Measurements from ENCODE around the gene BTBD9.

The BTBD9 gene

DNA sequence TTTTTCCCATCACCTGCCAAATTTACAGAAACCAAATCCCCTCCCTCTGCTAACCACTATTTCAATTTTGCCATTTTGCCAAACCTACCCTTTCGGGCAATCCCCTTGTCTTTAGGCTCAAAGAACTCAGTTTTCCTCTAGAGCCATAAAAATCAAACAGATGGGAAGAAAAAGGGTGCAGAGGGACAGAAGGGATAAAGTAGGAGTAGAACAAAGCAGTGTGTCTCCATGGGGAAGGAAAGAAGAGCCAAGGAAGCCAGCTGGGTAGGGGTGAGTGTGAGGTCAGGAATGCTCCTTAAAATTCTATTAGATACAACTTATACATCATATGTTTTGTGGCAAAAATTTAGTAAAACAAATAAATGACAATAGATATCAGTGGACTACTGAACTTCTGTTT lies 316.5 kb downstream of the BTBD9 start:
- no peak for DNase-seq

GRCh38 chr6:38322138-38322537 lies 317.6 kb downstream of the BTBD9 start:
- no peak for DNase-seq

DNA sequence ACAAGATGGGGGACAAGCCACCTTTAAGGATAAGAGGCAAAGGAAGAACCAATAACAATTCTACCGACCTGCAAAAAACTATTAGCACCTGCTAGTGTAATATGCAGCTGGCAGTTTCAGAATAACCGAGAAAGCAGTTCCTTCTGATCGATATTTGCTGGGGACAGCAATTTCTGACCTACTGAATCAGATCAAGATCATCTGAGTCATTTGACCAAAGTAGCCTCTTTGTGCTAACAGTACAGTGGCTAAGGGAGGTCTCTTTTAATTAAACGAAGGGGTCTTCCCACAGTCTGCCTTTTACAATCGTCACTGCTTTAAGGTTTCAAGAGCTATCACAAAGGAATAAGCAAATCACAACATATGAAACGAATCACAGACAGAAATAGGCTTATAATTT lies 318.9 kb downstream of the BTBD9 start:
- no peak for DNase-seq

GRCh38 chr6:38320358-38320757 lies 319.4 kb downstream of the BTBD9 start:
- DNase-seq, result no peak

DNA sequence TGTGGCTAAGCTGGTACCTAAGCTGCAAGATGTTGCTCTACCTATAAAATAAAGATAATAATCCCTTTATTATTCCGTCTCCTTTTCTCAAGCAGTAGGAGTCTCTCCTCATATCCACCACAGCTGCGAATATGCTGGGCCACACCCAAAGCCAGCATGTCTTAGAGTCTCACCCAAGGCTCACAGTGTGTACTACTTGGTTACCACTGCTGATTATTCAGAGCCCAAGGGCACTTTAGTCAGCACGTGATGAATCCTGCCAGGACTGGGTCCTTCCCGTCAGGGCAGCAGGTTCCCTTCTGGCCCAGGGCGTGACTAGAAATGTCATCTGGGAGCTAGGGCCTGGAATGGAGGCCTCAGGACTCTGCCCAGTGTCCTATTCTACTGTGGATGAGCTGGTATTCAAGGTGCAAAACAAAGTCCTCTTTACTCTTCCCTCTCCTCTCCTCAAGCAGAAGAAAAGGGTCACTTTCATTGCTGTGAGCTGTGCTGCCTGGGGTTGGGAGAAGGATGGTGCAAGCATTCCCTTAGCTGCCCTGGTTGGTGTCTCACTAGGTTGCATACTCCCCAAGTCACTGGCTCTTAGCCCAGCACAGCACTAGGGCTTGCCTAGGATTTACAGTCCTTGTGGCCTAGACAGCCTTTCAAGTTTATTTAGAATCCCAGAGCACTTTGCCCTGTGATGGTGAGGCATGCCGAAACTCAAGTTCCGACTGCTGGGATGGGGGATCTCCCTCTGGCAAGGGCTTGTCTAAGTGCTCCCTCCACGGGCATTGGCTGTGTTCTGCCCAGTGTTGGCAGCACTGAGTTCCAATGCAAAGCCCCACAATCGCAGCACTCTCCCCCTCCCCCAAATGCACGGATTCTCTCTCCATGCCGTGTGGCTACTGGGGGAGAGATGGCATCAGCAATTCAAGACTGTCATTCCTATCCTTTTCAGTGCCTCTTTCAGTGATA lies 320.2 kb downstream of the BTBD9 start:
- DNase-seq, result no peak

- DNase-seq, result no peak
Observed at GRCh38 chr6:38316099-38316868, 323.4 kb downstream of the BTBD9 start.

- no peak for DNase-seq
Observed at GRCh38 chr6:38311201-38311600, 328.5 kb downstream of the BTBD9 start.

GRCh38 chr6:38310061-38310460 lies 329.7 kb downstream of the BTBD9 start:
- DNase-seq, result no peak

GRCh38 chr6:38307740-38308139 lies 332.0 kb downstream of the BTBD9 start:
- no peak for DNase-seq

DNA sequence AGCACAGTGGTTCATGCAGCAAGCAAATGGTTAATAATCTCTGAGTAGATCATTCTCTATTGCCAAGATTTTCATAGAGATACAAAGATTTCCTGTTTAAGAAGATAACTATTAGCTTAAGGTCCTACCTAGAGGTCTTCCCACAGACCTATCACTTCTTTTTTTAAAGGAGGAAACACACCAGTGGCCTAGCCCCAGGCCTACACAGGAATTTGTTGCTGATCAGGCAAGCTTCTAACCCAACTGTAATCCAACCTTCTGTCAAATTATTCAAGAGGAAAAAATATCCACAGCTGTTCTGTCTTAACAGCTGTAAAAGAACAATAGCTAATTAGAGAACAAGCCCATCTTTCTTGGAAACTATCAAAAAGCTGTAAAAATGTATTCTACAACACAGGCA lies 332.8 kb downstream of the BTBD9 start:
- no peak for DNase-seq

DNA sequence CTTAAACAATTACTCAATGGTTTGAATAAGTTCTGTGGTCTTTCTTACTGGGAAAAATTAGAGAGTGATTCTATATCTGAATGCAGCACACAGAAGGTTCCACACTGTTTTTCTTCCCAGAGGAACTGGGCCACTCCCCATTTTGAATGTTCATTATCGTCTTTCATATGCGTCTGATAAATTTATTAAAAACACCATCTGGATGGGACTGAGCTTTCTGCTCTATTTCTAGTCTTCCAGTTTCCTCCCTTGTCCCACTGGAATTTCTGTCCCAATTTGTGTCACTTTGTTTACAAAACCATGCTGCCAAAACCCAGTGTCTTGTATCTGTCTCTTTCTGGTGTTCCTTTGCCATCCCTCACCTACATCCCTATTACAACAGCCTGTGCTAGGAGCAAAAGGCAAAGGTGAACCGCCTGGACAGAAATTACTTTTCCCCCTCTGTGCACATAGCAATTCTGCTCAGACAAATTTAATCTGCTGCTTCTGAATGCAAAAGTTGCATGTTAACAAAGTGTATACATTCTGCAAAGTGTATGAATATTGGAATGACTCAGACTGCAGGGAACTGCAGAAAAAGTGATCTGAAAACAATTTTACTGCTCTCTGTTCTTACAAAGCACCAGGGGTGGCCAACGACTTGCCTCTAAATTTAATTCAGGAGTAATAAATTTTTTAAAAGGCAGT lies 333.6 kb downstream of the BTBD9 start:
- no peak for DNase-seq

DNA sequence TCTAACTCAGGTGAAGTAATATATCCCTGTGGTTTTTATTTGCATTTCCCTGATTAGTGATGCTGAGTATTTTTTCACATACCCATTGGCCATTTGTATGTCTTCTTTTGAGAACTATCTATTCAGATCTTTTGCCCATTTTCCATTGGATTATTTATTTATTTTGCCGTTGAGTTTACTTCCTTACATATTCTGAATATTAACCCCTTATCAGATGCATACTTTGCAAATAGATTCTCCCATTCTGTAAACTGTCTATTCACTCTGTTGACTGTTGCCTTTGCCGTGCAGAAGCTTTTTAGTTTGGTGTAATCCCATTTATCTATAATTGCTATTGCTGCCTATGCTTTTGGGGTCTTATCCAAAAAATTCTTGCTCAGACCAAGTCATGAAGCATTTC lies 336.9 kb downstream of the BTBD9 start:
- DNase-seq, result no peak

- no peak for DNase-seq
Observed at GRCh38 chr6:38302081-38302480, 337.6 kb downstream of the BTBD9 start.

- DNase-seq, result no peak
Observed at GRCh38 chr6:38290133-38290799, 349.5 kb downstream of the BTBD9 start.

DNA sequence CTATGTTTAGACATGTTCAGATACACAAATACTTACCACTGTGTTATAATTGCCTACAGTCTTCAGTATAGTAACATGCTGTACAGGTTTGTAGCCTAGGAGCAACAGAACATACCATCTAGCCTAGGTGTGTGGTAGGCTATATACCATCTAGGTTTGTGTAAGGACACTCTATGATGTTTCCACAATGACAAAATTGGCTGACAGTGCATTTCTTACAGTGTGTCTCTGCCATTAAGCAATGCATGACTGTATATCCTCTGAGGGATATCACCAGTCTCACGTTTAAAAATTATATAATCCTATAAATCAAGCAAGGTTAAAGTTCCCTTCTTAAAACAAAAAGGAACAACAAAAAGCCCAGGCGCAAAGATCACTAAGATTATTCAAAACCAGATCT lies 352.2 kb downstream of the BTBD9 start:
- DNase-seq, result no peak

GRCh38 chr6:38284802-38285394 lies 354.8 kb downstream of the BTBD9 start:
- no peak for DNase-seq

DNA sequence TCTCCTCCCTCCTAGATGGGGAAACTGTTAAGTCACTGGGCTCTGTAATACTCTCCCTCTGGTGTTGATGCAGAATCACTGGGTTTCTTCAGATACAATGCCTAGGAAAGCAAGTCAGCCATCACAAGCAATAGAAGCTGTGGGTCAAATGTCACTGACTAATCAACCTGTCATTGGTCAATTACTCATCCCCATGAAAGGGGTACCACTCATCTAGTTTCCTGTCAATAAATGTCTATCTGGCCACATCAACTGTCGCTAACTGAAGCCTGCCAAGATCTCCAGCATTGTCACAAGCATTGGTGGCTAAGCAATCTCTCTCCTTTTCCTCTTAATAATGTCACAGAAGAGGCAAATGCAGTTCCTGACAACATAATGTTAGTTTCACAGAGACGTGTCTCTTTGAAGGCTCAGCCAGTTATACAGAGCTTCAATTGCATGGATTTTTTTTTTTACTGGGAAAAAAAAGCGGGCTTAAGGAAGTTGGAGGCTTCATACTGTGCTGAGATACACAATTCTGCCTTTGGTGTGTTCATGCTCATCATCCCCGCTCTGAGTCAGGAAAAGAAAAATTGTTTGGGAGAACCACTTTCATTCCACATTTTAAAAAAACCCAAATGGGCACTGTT lies 355.9 kb downstream of the BTBD9 start:
- DNase-seq, result no peak

DNA sequence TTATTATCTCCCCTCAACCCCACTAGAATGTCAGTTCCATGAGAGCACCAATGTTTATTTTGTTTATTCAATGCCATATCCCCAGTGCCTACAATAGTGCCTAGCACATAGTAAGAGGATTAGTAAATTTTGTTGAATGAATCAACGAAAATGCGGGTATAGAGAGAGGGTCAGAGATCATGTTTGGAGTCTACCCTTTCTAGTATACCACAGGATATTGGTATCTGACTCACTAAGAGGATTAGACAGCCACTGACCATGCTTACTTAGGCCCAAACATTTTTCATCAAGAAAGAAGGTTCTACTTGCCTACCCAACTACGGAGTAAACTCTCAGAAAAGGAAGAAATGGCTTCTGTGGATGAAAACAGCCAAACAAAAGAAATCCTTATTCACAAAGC lies 356.8 kb downstream of the BTBD9 start:
- DNase-seq, result no peak

DNA sequence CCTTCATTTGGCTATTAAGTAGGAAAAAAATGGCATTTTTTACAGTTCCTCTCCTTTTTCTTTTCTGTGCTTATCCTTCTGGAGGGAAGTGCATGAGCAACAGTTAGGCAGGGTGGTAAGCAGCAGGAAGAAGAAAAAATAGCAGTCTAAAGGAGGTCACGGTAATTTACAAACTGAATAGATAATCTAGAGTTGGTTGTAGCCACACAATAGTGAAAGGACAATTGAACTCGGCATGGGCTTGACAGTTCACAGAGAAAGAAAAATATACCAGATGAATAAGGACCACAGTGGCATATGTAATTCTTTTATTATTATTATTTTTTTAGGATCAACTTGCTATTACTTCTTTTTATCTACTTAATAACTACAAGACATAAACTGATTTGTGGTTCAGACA lies 358.6 kb downstream of the BTBD9 start:
- DNase-seq, result no peak

GRCh38 chr6:38279963-38280588 lies 359.7 kb downstream of the BTBD9 start:
- DNase-seq, result no peak

DNA sequence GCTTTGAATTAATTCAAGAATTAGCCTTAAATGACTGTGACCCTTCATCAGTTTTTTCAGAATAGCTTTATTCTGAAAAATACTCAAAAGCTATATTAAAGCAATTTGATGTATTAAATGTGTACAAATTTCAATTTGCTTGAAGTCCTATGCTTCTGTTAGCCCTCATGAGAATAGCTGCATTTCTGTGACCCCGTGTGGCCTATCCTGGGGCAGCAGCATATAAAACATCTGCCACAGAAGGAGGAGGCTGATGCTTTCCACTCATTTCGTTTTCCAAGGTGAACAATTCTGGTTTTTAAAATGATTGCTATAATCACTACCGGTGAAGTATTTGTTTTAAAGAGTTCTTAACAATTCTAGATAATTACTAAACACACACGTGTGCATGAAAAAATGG lies 360.3 kb downstream of the BTBD9 start:
- DNase-seq, result no peak

All from central memory CD4-positive, alpha-beta T cell (primary cell).